Endothelial cell of umbilical vein (primary cell): ENCODE measurements around the gene METTL21A. TPM values are rescaled to one million over a fixed set of nuclear protein-coding genes. Genes with fewer than 3 reads are reported as not detected.

Source experiments
- BruUV-seq: library from RNA; stranded (reverse); fragments of 400-500 nt; replicated peaks from 2 replicates; lab custom pipeline; 2021; lab: Mats Ljungman, UMichigan
- CTCF ChIA-PET: fragments of 300-600, 350-600 bp; sonication (Branson Sonifier 250); formaldehyde crosslinking; loops from one replicate; lab custom pipeline; 2021; ENCODE audit warnings: antibody characterized with exemption, inconsistent platforms; lab: Charles Lee
- POLR2A ChIA-PET: fragments of 300-600, 350-600 bp; sonication (Branson Sonifier 250); formaldehyde crosslinking; loops from one replicate; lab custom pipeline; 2021; ENCODE audit warnings: antibody characterized with exemption, inconsistent platforms; lab: Charles Lee
- DNase-seq: peaks from one replicate; pipeline ENCODE4 v3.0.0-alpha.2; 2011; ENCODE audit warnings: low read depth, low spot score
- FAIRE-seq: peaks from 2 replicates; lab custom pipeline; 2011; peaks lifted over from hg19 to GRCh38; lab: Jason Lieb, UNC
- H2AFZ ChIP-seq: 2 replicates; pipeline ENCODE4 v1.6.0; 2012; ENCODE audit warnings: low read depth, low read length, control low read depth, inconsistent platforms
- H3K27ac ChIP-seq: 2 replicates; pipeline ENCODE4 v1.5.1; 2011; ENCODE audit warnings: low read depth, mild to moderate bottlenecking, control low read depth, low read length, moderate library complexity; ENCODE audit not compliant: insufficient read depth
- H3K27me3 ChIP-seq, 2 experiments: 2 replicates each; pipeline versions ENCODE4 v1.6.0 to v1.6.1; 2011; ENCODE audit warnings: low read length in 2 of 2, mixed read lengths in 1 of 2; ENCODE audit not compliant: control insufficient read depth in 2 of 2, insufficient read depth in 2 of 2
- H3K36me3 ChIP-seq, 2 experiments: 2 replicates in 1 of 2; 3 replicates in 1 of 2; pipeline ENCODE4 v1.5.1; 2011; ENCODE audit warnings: low read length in 2 of 2, mild to moderate bottlenecking in 1 of 2, moderate library complexity in 1 of 2; ENCODE audit not compliant: control insufficient read depth in 2 of 2, insufficient read depth in 2 of 2; ENCODE audit errors: extremely low read depth in 1 of 2
- H3K4me1 ChIP-seq: 3 replicates; pipeline ENCODE4 v1.5.1; 2011; ENCODE audit warnings: mild to moderate bottlenecking, low read length; ENCODE audit not compliant: control insufficient read depth, insufficient read depth; ENCODE audit errors: extremely low read depth
- H3K4me2 ChIP-seq: 2 replicates; pipeline ENCODE4 v1.6.1; 2011; ENCODE audit warnings: low read length, control low read depth, mixed read lengths; ENCODE audit not compliant: insufficient read depth
- H3K4me3 ChIP-seq, 3 experiments: fragments of 200-600 bp in 1 of 3; sonication (generic), shearing (Covaris generic) in 1 of 3; replicated peaks in 1 of 3; 2 replicates each; pipeline ENCODE4 v1.5.1; 2011 to 2016; ENCODE audit warnings: control low read depth in 3 of 3, low read length in 3 of 3, mild to moderate bottlenecking in 2 of 3, inconsistent platforms in 1 of 3, low read depth in 1 of 3, moderate library complexity in 1 of 3; ENCODE audit not compliant: insufficient read depth in 1 of 3
- H3K79me2 ChIP-seq: 2 replicates; pipeline ENCODE4 v1.6.0; 2012; ENCODE audit warnings: low read length, inconsistent platforms; ENCODE audit not compliant: control insufficient read depth, insufficient read depth
- H3K9ac ChIP-seq: replicated peaks from 2 replicates; pipeline ENCODE3; 2011; ENCODE audit warnings: low read length, control low read depth; ENCODE audit not compliant: insufficient read depth; ENCODE audit errors: extremely low read depth
- H3K9me1 ChIP-seq: replicated peaks from 3 replicates; pipeline ENCODE4 v1.6.0; 2011; ENCODE audit warnings: mild to moderate bottlenecking, low read length; ENCODE audit not compliant: control insufficient read depth, insufficient read depth; ENCODE audit errors: extremely low read depth
- H3K9me3 ChIP-seq: replicated peaks from 2 replicates; pipeline ENCODE4 v1.5.1; 2012; ENCODE audit warnings: low read length, inconsistent platforms; ENCODE audit not compliant: control insufficient read depth, insufficient read depth
- H4K20me1 ChIP-seq: replicated peaks from 2 replicates; pipeline ENCODE3; 2011; ENCODE audit warnings: mild to moderate bottlenecking, low read length; ENCODE audit not compliant: control insufficient read depth, insufficient read depth; ENCODE audit errors: extremely low read depth
- CTCF ChIP-seq, 2 donors: IDR thresholded peaks; 1 replicate in 1 of 2; 2 replicates in 1 of 2; pipeline ENCODE4 v1.5.1; 2011; ENCODE audit warnings: low read length in 2 of 2, mild to moderate bottlenecking in 2 of 2, moderate library complexity in 2 of 2, control low read depth in 1 of 2, inconsistent platforms in 1 of 2, low read depth in 1 of 2; ENCODE audit not compliant: insufficient read depth in 1 of 2; ENCODE audit errors: extremely low read depth in 1 of 2
- EZH2 ChIP-seq: IDR thresholded peaks from 2 replicates; pipeline ENCODE4 v1.6.1; 2012; ENCODE audit warnings: borderline replicate concordance, low read depth, mild to moderate bottlenecking, moderate library complexity, low read length, inconsistent platforms; ENCODE audit not compliant: severe bottlenecking
- FOS ChIP-seq: IDR thresholded peaks from 2 replicates; pipeline ENCODE4 v1.6.1; 2011; ENCODE audit warnings: mild to moderate bottlenecking, low read length, moderate library complexity, borderline replicate concordance; ENCODE audit not compliant: insufficient read depth
- GATA2 ChIP-seq: IDR thresholded peaks from 2 replicates; pipeline ENCODE4 v1.7.0; 2011; ENCODE audit warnings: low read depth, mild to moderate bottlenecking, moderate library complexity, mixed read lengths, low read length; ENCODE audit not compliant: insufficient read length, insufficient read depth
- JUN ChIP-seq: IDR thresholded peaks from 2 replicates; pipeline ENCODE4 v1.6.1; 2011; ENCODE audit warnings: borderline replicate concordance, low read depth; ENCODE audit not compliant: insufficient read length, insufficient read depth
- MAX ChIP-seq: IDR thresholded peaks from 2 replicates; pipeline ENCODE4 v1.6.1; 2011; ENCODE audit not compliant: insufficient read depth, insufficient read length
- MYC ChIP-seq: IDR thresholded peaks from one replicate; pipeline ENCODE4 v1.6.1; 2011; ENCODE audit warnings: mild to moderate bottlenecking, low read depth, low read length
- POLR2A ChIP-seq: IDR thresholded peaks from 2 replicates; pipeline ENCODE4 v1.6.1; 2012; ENCODE audit warnings: low read depth, mild to moderate bottlenecking, control low read depth, low read length
- POLR2AphosphoS5 ChIP-seq: IDR thresholded peaks from 2 replicates; pipeline ENCODE4 v1.6.1; 2012; ENCODE audit warnings: low read depth, mild to moderate bottlenecking, control low read depth, low read length, moderate library complexity; ENCODE audit not compliant: insufficient read depth
- dilution Hi-C: fragments of 300-500 bp; cut with MboI; formaldehyde crosslinking; loops from one replicate; pipeline ENCODE4 v1.15.0; 2019; ENCODE audit warnings: low sequenced_read_pairs; ENCODE audit not compliant: extremely low pct_ligation_motif_present
- intact Hi-C: fragments of 100-400 bp; cut with micrococcal nuclease; formaldehyde crosslinking; loops from one replicate; pipeline ENCODE4 v1.10.0; 2022
- polyA plus RNA-seq, 4 experiments: library from polyadenylated mRNA; depleted of rRNA in 3 of 4; stranded (reverse) in 3 of 4; unstranded in 1 of 4; fragments of >200 nt; gene quantifications; 2 replicates each; pipeline versions ENCODE4 v1.2.1 to v1.2.3, GENCODE V29; 2011 to 2012; ENCODE audit warnings: missing spikeins in 1 of 4
- total RNA-seq: library from RNA; stranded (reverse); gene quantifications from 2 replicates; pipeline ENCODE4 v1.2.3, GENCODE V29; 2021

METTL21A gene
- total and polyA plus RNA-seq, 2 donors (not counting 3 experiments of a cell fraction or from before 2014, with no cell fraction given): 11.6 to 14.0 TPM

- Histone ChIP-seq H3K4me1 (no peaks in the 10 kb centered on the region), H3K9ac (no peak overlapping the region), H2AFZ (no peak overlapping the region), H3K9me1 (no peaks in the 10 kb centered on the region), H3K36me3 (no peaks in the 10 kb centered on the region), H3K4me3 (no peak overlapping the region), H3K27me3 (no peaks in the 10 kb centered on the region), H3K9me3 (no peaks in the 10 kb centered on the region), H4K20me1 (no peaks in the 10 kb centered on the region), H3K27ac (no peak overlapping the region), H3K79me2 (no peaks in the 10 kb centered on the region), H3K4me2 (no peak overlapping the region)
- TF ChIP-seq GATA2 (no peak), MYC (no peak), JUN (no peak), MAX (no peak), EZH2 (no peak), FOS (no peak), POLR2A (no peak), CTCF (IDR thresholded peaks at IDR 0.05; ENCODE audit: extremely low read depth in 1 of 2, insufficient read depth in 1 of 2, low read depth in 1 of 2, low read length in 2 of 2) (no peak), POLR2AphosphoS5 (no peak)
- intact Hi-C loops: no loop called here
- POLR2A ChIA-PET: no interaction called here
- CTCF ChIA-PET: interaction anchor here (1.3 kb wide), 1 partner anchor 31 kb away, joined by 3 read pairs; no protein-coding TSS in a partner anchor
- FAIRE-seq (no peak), DNase-seq (no peak)
- BruUV-seq: no TSS peak
- dilution Hi-C loops: no loop called here
Observed at GRCh38 chr2:207658156-207658555, 33.0 kb upstream of the METTL21A start.
